Thoracic aorta (tissue), 2 donors: ENCODE results near the gene RFPL2. TPM values are rescaled to one million over a fixed set of nuclear protein-coding genes. Genes with fewer than 3 reads are reported as not detected.
"Not testable (repeated sequence)": the region's sequence is repeated elsewhere in the genome, so short reads cannot be mapped to it uniquely, and the experiment has no call there.

ENCODE experiments used
- ATAC-seq: fragments of 150-250 bp; one replicate; pipeline ENCODE4 v1.8.0; 2017; ENCODE audit warnings: low read depth; ENCODE audit not compliant: insufficient number of reproducible peaks, low FRiP score
- DNase-seq: peaks from one replicate; pipeline ENCODE4 v3.0.0-alpha.2; 2020; ENCODE audit warnings: low spot score
- H3K27ac ChIP-seq, 2 donors: fragments of 200-600 bp; sonication (generic); 1 replicate in 1 of 2; 2 replicates in 1 of 2; pipeline ENCODE4 v1.5.1; 2016; ENCODE audit warnings: mild to moderate bottlenecking in 2 of 2, moderate library complexity in 2 of 2
- H3K27me3 ChIP-seq: fragments of 200-600 bp; sonication (generic); replicated peaks from 2 replicates; pipeline ENCODE4 v1.6.0; 2016; ENCODE audit warnings: mild to moderate bottlenecking; ENCODE audit not compliant: insufficient read depth
- H3K36me3 ChIP-seq: fragments of 200-600 bp; sonication (generic); one replicate; pipeline ENCODE4 v1.5.1; 2016
- H3K4me1 ChIP-seq, 2 donors: fragments of 200-600 bp; sonication (generic); 1 replicate in 1 of 2; 2 replicates in 1 of 2; pipeline versions ENCODE4 v1.5.1 to v1.6.0; 2016; ENCODE audit warnings: low read depth in 2 of 2, mild to moderate bottlenecking in 1 of 2; ENCODE audit not compliant: control insufficient read depth in 1 of 2
- H3K4me3 ChIP-seq: fragments of 200-600 bp; sonication (generic); 2 replicates; pipeline ENCODE4 v1.5.1; 2016; ENCODE audit warnings: mild to moderate bottlenecking
- H3K9me3 ChIP-seq: fragments of 200-600 bp; sonication (generic); 2 replicates; pipeline ENCODE4 v1.5.1; 2016
- total RNA-seq, 2 donors: library from RNA; depleted of rRNA; stranded (reverse); fragments of >200 nt; gene quantifications; one replicate each; pipeline versions ENCODE4 v1.1.0 to v1.2.3, GENCODE V29; 2016
- TF ChIP-seq, protein P1 (sequence below): fragments of 200-600 bp; sonication (generic); IDR thresholded peaks from one replicate; pipeline ENCODE4 v1.5.1; 2019; ENCODE audit warnings: antibody characterized with exemption

The RFPL2 gene
- total RNA-seq, 2 donors from 2014 or later: not detected

DNA sequence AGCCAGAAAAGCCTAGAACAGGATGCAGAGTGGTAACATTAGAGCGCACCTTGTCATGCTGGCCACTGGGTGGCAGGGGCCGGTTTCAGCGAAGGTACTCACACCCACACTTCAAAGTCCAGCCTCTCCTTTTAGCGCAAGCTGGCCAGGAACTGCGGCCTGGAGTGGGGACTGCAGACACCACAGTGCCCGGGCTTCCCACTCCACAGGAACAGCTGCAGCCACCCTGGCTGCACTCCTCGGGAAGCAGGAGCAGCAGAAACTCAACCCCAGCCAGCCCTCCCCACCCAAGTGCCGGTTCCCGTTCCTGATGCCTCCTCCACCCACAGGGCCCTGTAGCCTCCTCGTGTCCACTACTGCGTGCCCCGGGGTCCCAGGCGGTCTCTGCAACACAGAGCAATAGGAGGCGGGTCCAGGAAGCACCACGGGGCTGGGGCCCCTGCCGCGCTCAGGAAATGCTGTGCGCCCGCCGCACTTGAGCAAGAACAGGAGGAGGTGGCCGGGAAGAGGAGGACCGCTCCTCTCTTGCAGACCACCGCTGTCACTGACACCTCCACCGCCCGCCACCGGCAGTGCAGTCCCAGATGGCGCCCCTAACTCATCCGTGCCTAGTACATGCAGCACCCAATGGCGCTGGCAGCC, 2.2 kb downstream of the RFPL2 start:
- peak overlapping the region; percentile 47 for H3K4me3 ChIP-seq
- no peak for ATAC-seq
- TF ChIP-seq, protein P1, sequence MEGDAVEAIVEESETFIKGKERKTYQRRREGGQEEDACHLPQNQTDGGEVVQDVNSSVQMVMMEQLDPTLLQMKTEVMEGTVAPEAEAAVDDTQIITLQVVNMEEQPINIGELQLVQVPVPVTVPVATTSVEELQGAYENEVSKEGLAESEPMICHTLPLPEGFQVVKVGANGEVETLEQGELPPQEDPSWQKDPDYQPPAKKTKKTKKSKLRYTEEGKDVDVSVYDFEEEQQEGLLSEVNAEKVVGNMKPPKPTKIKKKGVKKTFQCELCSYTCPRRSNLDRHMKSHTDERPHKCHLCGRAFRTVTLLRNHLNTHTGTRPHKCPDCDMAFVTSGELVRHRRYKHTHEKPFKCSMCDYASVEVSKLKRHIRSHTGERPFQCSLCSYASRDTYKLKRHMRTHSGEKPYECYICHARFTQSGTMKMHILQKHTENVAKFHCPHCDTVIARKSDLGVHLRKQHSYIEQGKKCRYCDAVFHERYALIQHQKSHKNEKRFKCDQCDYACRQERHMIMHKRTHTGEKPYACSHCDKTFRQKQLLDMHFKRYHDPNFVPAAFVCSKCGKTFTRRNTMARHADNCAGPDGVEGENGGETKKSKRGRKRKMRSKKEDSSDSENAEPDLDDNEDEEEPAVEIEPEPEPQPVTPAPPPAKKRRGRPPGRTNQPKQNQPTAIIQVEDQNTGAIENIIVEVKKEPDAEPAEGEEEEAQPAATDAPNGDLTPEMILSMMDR: peak; percentile 29
- H3K36me3 ChIP-seq: no peaks in the 10 kb centered on the region
- no peaks in the 10 kb centered on the region for H3K4me1 ChIP-seq
- H3K27me3 ChIP-seq: no peaks in the 10 kb centered on the region
- H3K9me3 ChIP-seq: no peaks in the 10 kb centered on the region
- no peak for DNase-seq
- no peak overlapping the region for H3K27ac ChIP-seq

DNA sequence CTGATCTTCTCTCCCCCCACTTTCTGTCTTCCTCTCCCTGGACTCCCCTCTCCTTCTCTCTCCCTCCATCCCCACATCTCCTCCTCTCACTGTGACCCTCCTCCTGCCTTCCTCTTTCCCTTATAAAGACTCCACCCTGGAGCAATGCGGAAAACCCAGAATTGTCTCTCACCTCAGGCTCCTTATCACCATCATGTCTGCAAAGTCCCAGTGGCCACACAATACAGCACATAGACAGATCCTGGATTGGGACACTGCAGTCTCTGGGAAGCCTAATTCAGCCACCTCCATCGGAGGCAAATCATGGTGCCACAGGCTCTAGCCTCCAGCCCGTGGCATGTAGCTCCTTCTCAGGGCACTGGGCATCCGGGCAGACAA, 2.7 kb downstream of the RFPL2 start:
- H3K27me3 ChIP-seq: no peaks in the 10 kb centered on the region
- H3K27ac ChIP-seq: no peak overlapping the region
- no peaks in the 10 kb centered on the region for H3K36me3 ChIP-seq
- no peaks in the 10 kb centered on the region for H3K9me3 ChIP-seq
- H3K4me3 ChIP-seq: no peak overlapping the region
- ATAC-seq (no peak), DNase-seq (no peak)
- TF ChIP-seq, protein P1: no peak
- H3K4me1 ChIP-seq: no peaks in the 10 kb centered on the region

DNA sequence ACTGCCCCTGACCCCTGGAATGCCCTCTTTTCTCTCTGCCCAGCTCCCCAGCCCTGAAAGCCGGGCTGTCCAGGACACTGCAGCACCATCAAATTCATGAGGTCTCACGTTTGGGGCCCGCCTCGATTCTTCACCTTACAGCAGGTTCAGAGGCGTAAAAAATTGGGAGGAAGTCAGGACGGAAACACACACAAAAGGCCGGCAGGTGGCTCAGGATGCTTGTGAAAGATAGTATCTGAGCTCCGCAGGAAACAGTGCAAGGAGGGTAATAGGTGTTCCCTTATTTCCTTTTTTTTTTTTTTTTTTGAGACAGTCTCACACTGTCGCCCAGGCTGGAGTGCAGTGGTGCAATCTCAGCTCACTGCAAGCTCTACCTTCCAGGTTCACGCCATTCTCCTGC, 4.1 kb downstream of the RFPL2 start:
- no peaks in the 10 kb centered on the region for H3K27me3 ChIP-seq
- H3K4me1 ChIP-seq: no peaks in the 10 kb centered on the region
- H3K36me3 ChIP-seq: no peaks in the 10 kb centered on the region
- H3K27ac ChIP-seq: no peak overlapping the region
- DNase-seq (no peak), ATAC-seq (no peak)
- no peaks in the 10 kb centered on the region for H3K9me3 ChIP-seq
- TF ChIP-seq, protein P1: no peak
- no peak overlapping the region for H3K4me3 ChIP-seq

DNA sequence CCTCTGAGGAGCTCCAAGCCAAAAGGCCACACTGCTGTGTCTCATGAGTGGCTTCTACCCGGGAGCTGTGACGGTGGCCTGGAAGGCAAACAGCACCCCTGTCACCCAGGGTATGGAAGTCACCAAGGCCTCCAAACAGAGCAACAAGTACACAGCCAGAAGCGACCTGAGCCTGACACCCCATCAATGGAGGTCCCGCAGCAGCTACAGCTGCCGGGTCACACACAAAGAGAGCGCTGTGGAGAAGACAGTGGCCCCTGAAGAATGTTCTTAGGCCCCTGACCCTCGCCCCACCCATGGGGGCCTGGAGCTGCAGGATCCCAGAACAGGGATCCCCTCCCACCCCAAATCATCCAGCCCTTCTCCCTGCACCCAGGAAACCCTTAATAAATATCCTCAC, 4.9 kb downstream of the RFPL2 start:
- TF ChIP-seq, protein P1: no peak
- no peak for ATAC-seq
- Histone ChIP-seq H3K27me3 (no peaks in the 10 kb centered on the region), H3K9me3 (no peaks in the 10 kb centered on the region), H3K4me3 (no peak overlapping the region), H3K27ac (no peak overlapping the region), H3K36me3 (no peaks in the 10 kb centered on the region), H3K4me1 (no peaks in the 10 kb centered on the region)
- DNase-seq: no peak

DNA sequence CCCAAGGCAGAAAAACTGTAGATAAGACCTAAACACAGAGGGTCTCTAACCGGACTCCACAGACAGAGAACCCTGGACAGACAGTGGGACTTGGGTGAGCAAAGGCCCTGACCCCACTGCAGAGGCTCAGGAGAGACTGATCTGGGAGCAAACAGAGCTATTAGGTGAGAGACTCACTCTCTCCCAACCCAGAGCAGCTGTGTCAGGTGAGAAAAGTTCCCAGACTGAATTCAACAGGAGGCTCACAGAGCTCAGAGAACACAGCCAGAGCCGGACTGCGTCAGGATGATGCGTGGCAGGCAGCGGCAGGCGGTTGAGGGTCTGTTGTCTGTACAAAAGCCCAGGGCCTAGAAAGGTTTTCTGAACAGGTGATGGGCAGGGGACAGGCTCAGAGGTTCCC, 5.5 kb downstream of the RFPL2 start:
- no peak for ATAC-seq
- Histone ChIP-seq H3K27me3 (no peaks in the 10 kb centered on the region), H3K27ac (no peak overlapping the region)

DNA sequence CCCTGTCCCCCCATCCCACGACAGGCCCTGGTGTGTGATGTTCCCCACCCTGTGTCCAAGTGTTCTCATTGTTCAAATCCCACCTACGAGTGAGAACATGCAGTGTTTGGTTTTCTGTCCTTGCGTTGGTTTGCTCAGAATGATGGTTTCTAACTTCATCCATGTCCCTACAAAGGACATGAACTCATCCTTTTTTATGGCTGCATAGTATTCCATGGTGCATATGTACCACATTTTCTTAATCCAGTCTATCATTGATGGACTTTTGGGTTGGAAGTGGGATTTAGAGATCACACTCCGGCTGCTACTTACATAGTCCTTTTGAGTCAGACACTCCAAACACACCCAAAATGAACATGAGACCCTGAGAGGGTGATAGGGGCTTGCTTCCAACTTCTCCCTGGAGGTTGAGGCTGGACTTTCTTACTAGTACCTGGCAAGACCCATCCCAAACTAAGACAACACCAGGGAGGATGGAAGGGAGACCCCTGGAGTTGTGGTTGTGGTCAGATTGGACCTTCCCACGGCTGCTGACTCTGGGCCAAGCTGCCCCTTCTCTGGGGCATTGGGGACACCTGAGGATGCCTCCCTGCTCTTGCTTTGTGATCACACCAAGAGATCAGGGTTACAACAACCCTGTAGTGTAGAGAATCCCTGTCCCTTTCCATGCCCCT, 7.2 kb downstream of the RFPL2 start:
- H3K4me1 ChIP-seq, H3K27me3 ChIP-seq, H3K9me3 ChIP-seq, H3K27ac ChIP-seq, H3K4me3 ChIP-seq, H3K36me3 ChIP-seq, DNase-seq, ATAC-seq: not testable (repeated sequence)

More for the DNA sequence above, 5.5 kb downstream of the RFPL2 start:
- H3K9me3 ChIP-seq: no peaks in the 10 kb centered on the region
- no peaks in the 10 kb centered on the region for H3K36me3 ChIP-seq
- DNase-seq: no peak
- H3K4me1 ChIP-seq: no peaks in the 10 kb centered on the region
- TF ChIP-seq, protein P1: no peak
- H3K4me3 ChIP-seq: no peak overlapping the region

DNA sequence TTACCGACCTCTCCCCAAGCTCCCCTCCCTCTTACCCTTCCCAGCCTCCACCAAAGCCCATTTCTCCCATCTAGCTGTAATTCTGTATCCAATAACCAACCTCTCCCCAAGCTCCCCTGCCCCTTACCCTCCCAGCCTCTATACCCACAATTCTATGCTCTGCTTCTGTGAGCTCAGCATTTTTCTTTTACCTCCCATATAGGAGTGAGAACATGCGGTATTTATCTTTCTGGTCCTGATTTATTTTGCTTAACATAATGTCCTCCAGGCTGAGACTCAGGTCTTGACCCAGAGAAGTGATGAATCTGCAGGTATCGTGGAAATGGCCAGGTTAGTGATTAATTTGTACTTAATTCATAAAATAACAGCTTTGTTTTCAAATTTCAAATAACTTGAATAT, 9.0 kb downstream of the RFPL2 start:
- DNase-seq, H3K27me3 ChIP-seq, H3K9me3 ChIP-seq, H3K27ac ChIP-seq, H3K36me3 ChIP-seq, H3K4me1 ChIP-seq, H3K4me3 ChIP-seq, ATAC-seq: not testable (repeated sequence)

DNA sequence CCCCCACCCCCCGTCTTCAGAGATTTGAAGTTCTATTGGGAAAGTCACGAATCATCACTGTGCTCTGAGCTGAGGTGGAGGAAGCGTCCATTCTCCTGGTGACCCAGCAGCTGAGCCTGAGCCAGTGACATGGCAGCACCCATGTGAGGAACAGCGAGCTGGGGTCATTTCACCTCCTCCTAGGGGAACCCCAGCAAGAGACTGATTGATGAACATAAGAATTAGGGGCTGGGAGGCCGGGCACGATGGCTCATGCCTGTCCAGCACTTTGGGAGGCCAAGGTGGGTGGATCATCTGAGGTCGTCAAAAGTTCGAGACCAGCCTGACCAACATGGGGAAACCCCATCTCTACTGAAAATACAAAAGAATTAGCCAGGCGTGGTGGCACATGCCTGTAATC, 11.5 kb downstream of the RFPL2 start:
- not testable (repeated sequence) for H3K4me1 ChIP-seq, H3K27me3 ChIP-seq, DNase-seq, ATAC-seq, H3K4me3 ChIP-seq, H3K9me3 ChIP-seq, H3K27ac ChIP-seq, H3K36me3 ChIP-seq
